Adrenal gland (tissue), 12 donors: ENCODE results near the gene ALDH16A1. TPM values are rescaled to one million over a fixed set of nuclear protein-coding genes. Genes with fewer than 3 reads are reported as not detected.

Experiments used
- DNase-seq, 7 donors: peaks; one replicate each; pipeline ENCODE4 v3.0.0-alpha.2; 2019 to 2020
- H3K27ac ChIP-seq, 5 donors: fragments of 200-600 bp; sonication (generic) in 4 of 5; 1 replicate in 3 of 5; 2 replicates in 2 of 5; pipeline versions ENCODE4 v1.5.1 to v1.8.0; 2016 to 2020; ENCODE audit warnings: mild to moderate bottlenecking in 1 of 5
- H3K27me3 ChIP-seq: fragments of 200-600 bp; 2 replicates; pipeline ENCODE4 v1.8.0; 2021
- H3K36me3 ChIP-seq, 2 donors: fragments of 200-600 bp; replicated peaks in 1 of 2; 1 replicate in 1 of 2; 2 replicates in 1 of 2; pipeline versions ENCODE4 v1.5.1 to v1.8.0; 2018 to 2022
- H3K4me1 ChIP-seq, 2 donors: fragments of 200-600 bp; replicated peaks in 1 of 2; 1 replicate in 1 of 2; 2 replicates in 1 of 2; pipeline versions ENCODE4 v1.5.1 to v1.8.0; 2018 to 2021
- H3K4me3 ChIP-seq, 4 donors: fragments of 200-600 bp; sonication (generic) in 3 of 4; one replicate each; pipeline ENCODE4 v1.5.1; 2016 to 2018
- H3K9me3 ChIP-seq, 3 donors: fragments of 200-600 bp; sonication (generic) in 1 of 3; replicated peaks in 1 of 3; 1 replicate in 2 of 3; 2 replicates in 1 of 3; pipeline versions ENCODE4 v1.5.1 to v1.8.0; 2016 to 2021
- CTCF ChIP-seq, 6 experiments: fragments of 450-650 bp in 4 of 6; fragments of 200-600 bp in 2 of 6; sonication (generic) in 1 of 6; IDR thresholded peaks; 1 replicate in 5 of 6; 2 replicates in 1 of 6; pipeline versions ENCODE4 v1.5.1 to v1.8.0; 2016 to 2021; ENCODE audit warnings: antibody characterized with exemption in 6 of 6, mild to moderate bottlenecking in 2 of 6, moderate library complexity in 1 of 6
- POLR2A ChIP-seq, 2 donors: fragments of 450-650 bp; IDR thresholded peaks; one replicate each; pipeline ENCODE4 v1.6.1; 2017; ENCODE audit warnings: antibody characterized with exemption in 2 of 2, mild to moderate bottlenecking in 2 of 2, moderate library complexity in 1 of 2
- WGBS, 4 donors: extraction: QIAGEN DNeasy Blood & Tissue Kit in 2 of 4; methylation state at CpG; one replicate each; pipeline versions ENCODE4 v1.1.5 to v1.1.7; 2013 to 2017; 5-methylcytosine and 5-hydroxymethylcytosine counted together
- intact Hi-C, 2 donors: fragments of 100-400 bp; cut with DNase I; formaldehyde crosslinking; loops; one replicate each; pipeline versions ENCODE4 v1.14.1 to v1.15.0; 2022 to 2023
- polyA plus RNA-seq, 3 donors: library from polyadenylated mRNA; stranded (reverse); fragments of 200-250 nt in 2 of 3; fragments of 350-450 nt in 1 of 3; fragmentation: Illumina TruSeq in 1 of 3; extraction: RNeasy Lipid Tissue Mini Kit (QIAGEN cat#74804) in 1 of 3; gene quantifications; one replicate each; pipeline ENCODE4 v1.2.3, GENCODE V29; 2013 to 2014
- total RNA-seq, 9 donors: library from RNA; depleted of rRNA in 4 of 9; stranded (reverse); fragments of >200 nt in 4 of 9; fragments of 120-200 nt in 1 of 9; fragmentation: NEBNext Ultra II Directional in 1 of 9; extraction: Animal tissue kit (Norgen Biotek cat#: 25700) in 1 of 9; gene quantifications; one replicate each; pipeline versions ENCODE4 v1.1.0 to v1.2.4, GENCODE V29; 2013 to 2023
- donor health status: healthy with polysubstance abuse.
- donor health status: Bipolar disorder and iron deficiency.
- donor health status: DM: yes; HTN: yes; CAD: no.
- donor health status: DM: no; HTN: no; CAD: no.
- donor health status: DM: no; HTN: no; CAD: no.
- donor health status: DM: yes; HTN: yes; CAD: no.

Gene ALDH16A1
- total and polyA plus RNA-seq, 12 donors = 3.6 to 95.5 (median 29.7) TPM

GRCh38 chr19:49434907-49435583, 18.0 kb upstream of the ALDH16A1 start:
- 86 to 89% (median 87%) methylated on average over 18 of the region's 18 CpGs for WGBS, 4 donors
- Histone ChIP-seq H3K27ac (no peak overlapping the region), H3K4me1 (no peaks in the 10 kb centered on the region), H3K9me3 (no peaks in the 10 kb centered on the region), H3K27me3 (peaks cover 72% of the 10 kb centered on the region), H3K36me3 (no peaks in the 10 kb centered on the region), H3K4me3 (no peak overlapping the region)
- no peak for DNase-seq
- intact Hi-C loops = no loop called here
- TF ChIP-seq POLR2A (IDR thresholded peaks at IDR 0.05) (no peak), CTCF (IDR thresholded peaks at IDR 0.05) (no peak)

- peaks cover 69% of the 10 kb centered on the region for H3K27me3 ChIP-seq
- intact Hi-C loops = no loop called here
Observed at GRCh38 chr19:49435670-49436069, 17.4 kb upstream of the ALDH16A1 start.

GRCh38 chr19:49436381-49437017, 16.5 kb upstream of the ALDH16A1 start:
- Histone ChIP-seq H3K4me1 (no peaks in the 10 kb centered on the region), H3K9me3 (no peaks in the 10 kb centered on the region), H3K36me3 (no peaks in the 10 kb centered on the region), H3K27me3 (peaks cover 60% of the 10 kb centered on the region), H3K27ac (no peak overlapping the region), H3K4me3 (no peak overlapping the region)
- TF ChIP-seq CTCF (IDR thresholded peaks at IDR 0.05) (no peak), POLR2A (IDR thresholded peaks at IDR 0.05) (no peak)
- DNase-seq = no peak
- intact Hi-C loops = no loop called here
- 8 to 17% (median 15%) methylated on average over 12 to 42 of the region's 42 CpGs for WGBS, 4 donors

More at GRCh38 chr19:49435670-49436069, 17.4 kb upstream of the ALDH16A1 start:
- DNase-seq = no peak
- 79 to 91% (median 87%) methylated on average over 9 to 10 of the region's 10 CpGs for WGBS, 4 donors
- H3K9me3 ChIP-seq = no peaks in the 10 kb centered on the region
- no peak overlapping the region for H3K4me3 ChIP-seq
- H3K27ac ChIP-seq = no peak overlapping the region
- H3K36me3 ChIP-seq = no peaks in the 10 kb centered on the region
- H3K4me1 ChIP-seq = no peaks in the 10 kb centered on the region
- TF ChIP-seq POLR2A (IDR thresholded peaks at IDR 0.05) (no peak), CTCF (IDR thresholded peaks at IDR 0.05) (no peak)

- Histone ChIP-seq H3K4me1 (no peaks in the 10 kb centered on the region), H3K9me3 (no peaks in the 10 kb centered on the region), H3K4me3 (no peak overlapping the region), H3K27me3 (peaks cover 53% of the 10 kb centered on the region), H3K27ac (no peak overlapping the region), H3K36me3 (no peaks in the 10 kb centered on the region)
- WGBS, 4 donors = 8 to 19% (median 10%) methylated on average over 6 to 8 of the region's 8 CpGs
- intact Hi-C loops = no loop called here
- no peak for DNase-seq
- TF ChIP-seq CTCF (IDR thresholded peaks at IDR 0.05) (no peak), POLR2A (IDR thresholded peaks at IDR 0.05) (no peak)
Observed at GRCh38 chr19:49437231-49437630, 15.8 kb upstream of the ALDH16A1 start.
